ENCODE data around the gene ILK.

ILK gene

GRCh38 chr11:6622261-6623171 is 18.9 kb downstream of the ILK start:
- no peak for DNase-seq

GRCh38 chr11:6623391-6624363 is 20.1 kb downstream of the ILK start:
- DNase-seq: no peak

GRCh38 chr11:6625156-6625831 is 21.7 kb downstream of the ILK start:
- no peak for DNase-seq

GRCh38 chr11:6625832-6626420 is 22.4 kb downstream of the ILK start:
- DNase-seq: no peak

- no peak for DNase-seq
Observed at GRCh38 chr11:6626971-6627761, 23.6 kb downstream of the ILK start.

GRCh38 chr11:6627762-6628241 is 24.2 kb downstream of the ILK start:
- no peak for DNase-seq

GRCh38 chr11:6628526-6628925 is 25.0 kb downstream of the ILK start:
- DNase-seq: no peak

- DNase-seq: no peak
Observed at GRCh38 chr11:6629573-6629891, 26.0 kb downstream of the ILK start.

GRCh38 chr11:6629892-6630631 is 26.5 kb downstream of the ILK start:
- no peak for DNase-seq

- DNase-seq: no peak
Observed at GRCh38 chr11:6630632-6631291, 27.2 kb downstream of the ILK start.

GRCh38 chr11:6631361-6631890 is 27.9 kb downstream of the ILK start:
- no peak for DNase-seq

GRCh38 chr11:6632116-6633073 is 28.8 kb downstream of the ILK start:
- no peak for DNase-seq

GRCh38 chr11:6633422-6634408 is 30.1 kb downstream of the ILK start:
- no peak for DNase-seq

GRCh38 chr11:6634534-6634933 is 31.0 kb downstream of the ILK start:
- DNase-seq: no peak

GRCh38 chr11:6635082-6635932 is 31.7 kb downstream of the ILK start:
- no peak for DNase-seq

- no peak for DNase-seq
Observed at GRCh38 chr11:6636480-6636879, 32.9 kb downstream of the ILK start.

GRCh38 chr11:6637871-6638270 is 34.3 kb downstream of the ILK start:
- no peak for DNase-seq
